ENCODE results near the gene SLC16A14. TPM values are rescaled to one million over a fixed set of nuclear protein-coding genes. Genes with fewer than 3 reads are reported as not detected.
A peak's percentile ranks its signal among the peaks of the same experiment; 100 is the strongest.

Gene SLC16A14
- polyA plus RNA-seq, 1 of the 3 experiments (the other 2 are of a cell fraction) = 0.90 TPM

- Histone ChIP-seq H3K27me3 (ENCODE audit: insufficient read depth) (no peaks in the 10 kb centered on the region), H3K79me2 (ENCODE audit: insufficient read depth) (no peaks in the 10 kb centered on the region), H3K9me2 (no peaks in the 10 kb centered on the region), H2AFZ (ENCODE audit: low read depth) (no peak overlapping the region), H3F3A (replicated peaks; ENCODE audit: insufficient read depth) (no peaks in the 10 kb centered on the region), H3K36me3 (replicated peaks in 1 of 2; ENCODE audit: control insufficient read depth in 1 of 2, insufficient read depth in 2 of 2, low read length in 1 of 2) (peaks cover 0 to 3% of the 10 kb centered on the region in 2 experiments), H4K20me1 (ENCODE audit: insufficient read depth) (no peaks in the 10 kb centered on the region), H3K4me2 (no peak overlapping the region), H3K9ac (no peak overlapping the region), H3K4me3 (ENCODE audit: low read depth in 2 of 2, low read length in 1 of 2) (no peak overlapping the region), H3K9me3 (no peaks in the 10 kb centered on the region), H3K4me1 (ENCODE audit: control insufficient read depth in 1 of 2, insufficient read depth in 2 of 2, low read depth in 1 of 2, low read length in 1 of 2) (peaks cover 0 to 3% of the 10 kb centered on the region in 2 experiments; a peak in 2 of 4 replicates), H3K27ac (ENCODE audit: low read depth in 2 of 2, low read length in 1 of 2) (no peak overlapping the region)
- DNase-seq = no peak
- WGBS (ENCODE audit: low lambda C conversion rate) = 94% methylated on average over 6 of the region's 6 CpGs
- ChIA-PET POLR2A (no interaction called here), CTCF (interaction anchor here (0.9 to 1.0 kb wide), 2 partner anchors 8 to 66 kb away, joined by 3 to 6 read pairs; no protein-coding TSS in a partner anchor)
- no peak for TF ChIP-seq GATA2 (CRISPR knock-in tag; IDR thresholded peaks at IDR 0.05)
- TF ChIP-seq FOXJ3 (CRISPR knock-in tag; IDR thresholded peaks at IDR 0.05) = no peak
- no peak for TF ChIP-seq SIN3A (IDR thresholded peaks at IDR 0.05; ENCODE audit: borderline replicate concordance, low read depth, low read length)
- TF ChIP-seq EZH2phosphoT487 (IDR thresholded peaks at IDR 0.05; ENCODE audit: borderline replicate concordance, low read depth) = no peak
- TF ChIP-seq YY1 (IDR thresholded peaks at IDR 0.05; ENCODE audit: low read depth) = no peak
Observed at GRCh38 chr2:230000118-230000841, 68.4 kb downstream of the SLC16A14 start.

- Histone ChIP-seq H3K27me3 (ENCODE audit: insufficient read depth) (no peaks in the 10 kb centered on the region), H3K9me2 (no peaks in the 10 kb centered on the region), H3K9me3 (no peaks in the 10 kb centered on the region), H3K79me2 (ENCODE audit: insufficient read depth) (no peaks in the 10 kb centered on the region), H3K9ac (no peak overlapping the region), H3K4me1 (ENCODE audit: control insufficient read depth in 1 of 2, insufficient read depth in 2 of 2, low read depth in 1 of 2, low read length in 1 of 2) (peaks cover 0 to 3% of the 10 kb centered on the region in 2 experiments; a peak in 2 of 4 replicates), H2AFZ (ENCODE audit: low read depth) (no peak overlapping the region), H3K27ac (ENCODE audit: low read depth in 2 of 2, low read length in 1 of 2) (no peak overlapping the region), H3K4me2 (no peak overlapping the region), H4K20me1 (ENCODE audit: insufficient read depth) (no peaks in the 10 kb centered on the region), H3F3A (replicated peaks; ENCODE audit: insufficient read depth) (no peaks in the 10 kb centered on the region), H3K36me3 (replicated peaks in 1 of 2; ENCODE audit: control insufficient read depth in 1 of 2, insufficient read depth in 2 of 2, low read length in 1 of 2) (peaks cover 0 to 3% of the 10 kb centered on the region in 2 experiments), H3K4me3 (ENCODE audit: low read depth in 2 of 2, low read length in 1 of 2) (no peak overlapping the region)
- CTCF ChIA-PET = interaction anchor here (2.0 kb wide), 1 partner anchor 11 kb away, joined by 11 read pairs; no protein-coding TSS in a partner anchor
- DNase-seq = no peak
- WGBS (ENCODE audit: low lambda C conversion rate) = 97% methylated on average over 3 of the region's 3 CpGs
- POLR2A ChIA-PET = no interaction called here
- no peak for TF ChIP-seq ZBTB33 (IDR thresholded peaks at IDR 0.05; ENCODE audit: borderline replicate concordance, low read depth)
Observed at GRCh38 chr2:229997565-229997964, 71.2 kb downstream of the SLC16A14 start.

GRCh38 chr2:229996320-229996719 is 72.4 kb downstream of the SLC16A14 start:
- Histone ChIP-seq H3F3A (replicated peaks; ENCODE audit: insufficient read depth) (no peaks in the 10 kb centered on the region), H3K79me2 (ENCODE audit: insufficient read depth) (no peaks in the 10 kb centered on the region), H3K27me3 (ENCODE audit: insufficient read depth) (no peaks in the 10 kb centered on the region), H3K9me3 (no peaks in the 10 kb centered on the region), H2AFZ (ENCODE audit: low read depth) (no peak overlapping the region), H3K9ac (no peak overlapping the region), H3K27ac (ENCODE audit: low read depth in 2 of 2, low read length in 1 of 2) (peak overlapping the region in 1 of 2 experiments; percentile 35; a peak in 1 of 4 replicates), H3K36me3 (replicated peaks in 1 of 2; ENCODE audit: control insufficient read depth in 1 of 2, insufficient read depth in 2 of 2, low read length in 1 of 2) (peaks cover 0 to 3% of the 10 kb centered on the region in 2 experiments), H3K4me1 (ENCODE audit: control insufficient read depth in 1 of 2, insufficient read depth in 2 of 2, low read depth in 1 of 2, low read length in 1 of 2) (peaks cover 0 to 3% of the 10 kb centered on the region in 2 experiments; a peak in 2 of 4 replicates), H3K4me2 (no peak overlapping the region), H4K20me1 (ENCODE audit: insufficient read depth) (no peaks in the 10 kb centered on the region), H3K9me2 (no peaks in the 10 kb centered on the region), H3K4me3 (ENCODE audit: low read depth in 2 of 2, low read length in 1 of 2) (no peak overlapping the region)
- ChIA-PET POLR2A (no interaction called here), CTCF (interaction anchor here (1.4 to 2.0 kb wide), 3 partner anchors 12 to 195 kb away, joined by 3 to 11 read pairs (median 7); no protein-coding TSS in a partner anchor)
- WGBS (ENCODE audit: low lambda C conversion rate) = 25% methylated on average over 4 of the region's 4 CpGs
- TF ChIP-seq TCF12 (IDR thresholded peaks at IDR 0.05) (peak; percentile 94), MXI1 (IDR thresholded peaks at IDR 0.05; ENCODE audit: low read depth, low read length) (peak; percentile 93), EP300 (IDR thresholded peaks at IDR 0.05; ENCODE audit: borderline replicate concordance in 1 of 2, low read depth in 1 of 2, low read length in 1 of 2) (peak; percentile 20 to 72; a peak in 2 of 4 replicates), ELF1 (IDR thresholded peaks at IDR 0.05) (no peak), GATA2 (CRISPR knock-in tag; IDR thresholded peaks at IDR 0.05) (peak; percentile 97), FOXJ3 (CRISPR knock-in tag; IDR thresholded peaks at IDR 0.05) (peak; percentile 84), RCOR1 (IDR thresholded peaks at IDR 0.05; ENCODE audit: low read length) (no peak; the same call in 1 of the 2 replicates), USF1 (IDR thresholded peaks at IDR 0.05; ENCODE audit: borderline replicate concordance, low read depth) (0 out of 2 replicates have a peak, but pooled peaks have one; percentile 7), PBX3 (IDR thresholded peaks at IDR 0.05) (peak; percentile 76)
- DNase-seq = peak; percentile 81

Measured in SK-N-SH (cell line).